DOHH2 (cell line): ENCODE data around the gene GLI3.

Experiments used
- CTCF ChIP-seq: fragments of 200-600 bp; sonication (generic); IDR thresholded peaks from one replicate; pipeline ENCODE4 v1.5.1; 2014; ENCODE audit warnings: antibody characterized with exemption, mild to moderate bottlenecking, low read depth, low read length; ENCODE audit not compliant: poor library complexity, severe bottlenecking
- EZH2phosphoT487 ChIP-seq: fragments of 200-600 bp; sonication (generic); IDR thresholded peaks from 2 replicates; pipeline ENCODE4 v1.6.1; 2017; ENCODE audit warnings: borderline replicate concordance, mild to moderate bottlenecking, antibody characterized with exemption, low read length, moderate library complexity, mixed read lengths

GRCh38 chr7:42053834-42054233, 183.2 kb downstream of the GLI3 start:
- TF ChIP-seq CTCF (no peak), EZH2phosphoT487 (no peak)
